Activated naive CD4-positive, alpha-beta T cell treated with anti-CD3 and anti-CD28 coated beads, Interleukin-2, amount 50 U/mL, for 72 hours (primary cell): Measurements from ENCODE around the gene GALE. TPM values are rescaled to one million over a fixed set of nuclear protein-coding genes. Genes with fewer than 3 reads are reported as not detected.
"Not testable (repeated sequence)": the region's sequence is repeated elsewhere in the genome, so short reads cannot be mapped to it uniquely, and the experiment has no call there.

Source experiments
- ATAC-seq, 2 donors: fragments of 150-1000 bp; cut with Tn5 transposase; 2 replicates each; pipeline ENCODE4 v1.10.0; 2021; ENCODE audit warnings: mild to moderate bottlenecking in 2 of 2, moderate library complexity in 2 of 2
- DNase-seq, 2 donors: peaks; one replicate each; pipeline ENCODE4 v3.0.0; 2021 to 2022; ENCODE audit warnings: low spot score in 2 of 2
- H3K27ac Mint-ChIP-seq, 2 donors: one replicate each; pipeline ENCODE4 v1.8.0; 2022; ENCODE audit warnings: mild to moderate bottlenecking in 2 of 2, mixed read lengths in 2 of 2
- H3K36me3 Mint-ChIP-seq, 2 donors: one replicate each; pipeline ENCODE4 v1.8.0; 2022; ENCODE audit warnings: mixed read lengths in 2 of 2
- H3K9me3 Mint-ChIP-seq, 2 donors: one replicate each; pipeline ENCODE4 v1.8.0; 2022; ENCODE audit warnings: mixed read lengths in 2 of 2
- total RNA-seq, 2 donors: library from RNA; stranded (reverse); gene quantifications; one replicate each; pipeline ENCODE4 v1.2.3, GENCODE V29; 2022

Gene GALE
- total RNA-seq, 2 donors from 2014 or later = 43.6 to 53.2 TPM

DNA sequence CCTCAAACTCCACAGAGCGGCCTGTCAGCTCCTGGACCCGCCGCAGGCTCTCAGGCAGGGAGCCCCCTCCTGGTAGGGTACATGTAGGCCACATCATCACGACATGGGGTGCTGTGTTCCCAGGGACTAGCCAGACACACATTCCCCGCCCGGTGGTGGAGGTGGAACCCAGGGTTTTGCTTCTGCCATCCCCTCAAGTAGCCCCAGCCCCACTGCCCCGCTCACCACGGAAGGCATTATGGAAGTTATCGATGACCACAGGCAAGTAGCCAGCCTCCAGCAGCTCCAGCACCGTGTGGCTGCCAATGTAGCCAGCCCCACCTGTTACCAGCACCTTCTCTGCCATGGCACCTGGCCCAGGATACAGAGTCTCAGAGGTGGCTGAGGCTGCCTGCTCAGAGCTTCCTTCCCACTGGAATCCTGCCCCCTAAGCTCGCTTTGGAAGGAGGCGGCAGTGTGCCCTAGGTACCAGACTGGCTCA, 1.9 kb downstream of the GALE start:
- Mint-ChIP-seq H3K36me3 (peaks cover 6 to 10% of the 10 kb centered on the region in 2 donors), H3K27ac (peak overlapping the region; percentile 50 to 92), H3K9me3 (no peaks in the 10 kb centered on the region)
- ATAC-seq (no peak), DNase-seq (peak in 1 of 2 donors; percentile 26)

DNA sequence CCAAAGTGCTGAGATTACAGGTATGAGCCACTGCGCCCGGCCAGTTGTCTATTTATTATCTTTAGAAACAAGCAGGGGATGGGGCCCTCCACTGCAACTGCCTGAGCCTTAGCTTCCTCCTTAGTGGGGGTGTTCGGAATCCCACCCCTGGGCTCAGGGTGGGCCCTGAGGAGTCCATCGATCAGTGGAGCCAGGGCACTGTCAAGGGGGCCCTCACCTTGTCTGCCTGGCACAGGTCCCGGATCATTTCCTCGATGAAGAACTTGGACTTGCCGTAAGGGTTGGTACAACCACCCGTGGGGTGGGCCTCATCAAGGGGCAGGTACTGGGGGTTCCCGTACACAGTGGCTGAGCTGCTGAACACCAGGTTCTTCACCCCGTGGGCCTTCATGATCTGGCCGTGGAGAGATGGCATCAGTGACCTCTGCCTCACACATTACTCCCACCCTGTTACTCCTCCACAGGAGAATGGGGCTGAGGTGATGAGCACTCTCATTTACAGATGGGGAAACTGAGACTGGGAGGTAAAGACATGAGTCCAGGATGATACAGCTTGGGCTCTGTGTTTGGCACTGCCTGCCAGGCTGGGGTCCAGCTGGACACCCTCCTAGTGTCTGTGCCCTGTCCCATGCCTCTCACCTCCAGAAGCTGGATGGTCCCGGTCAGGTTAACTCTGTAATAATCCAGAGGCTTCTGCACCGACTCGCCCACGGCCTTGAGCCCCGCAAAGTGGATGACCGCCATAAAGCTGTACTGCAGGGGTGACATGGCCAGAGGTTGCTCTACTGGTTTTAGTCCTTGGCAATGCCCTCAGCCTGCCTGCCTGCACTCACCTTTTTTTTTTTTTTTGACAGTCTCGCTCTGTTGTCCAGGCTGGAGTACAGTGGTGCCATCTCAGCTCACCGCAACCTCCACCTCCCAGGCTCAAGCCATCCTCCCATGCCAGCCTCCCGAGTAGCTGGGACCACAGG, 2.8 kb downstream of the GALE start:
- ATAC-seq (no peak), DNase-seq (no peak)
- Mint-ChIP-seq H3K36me3 (peaks cover 6 to 10% of the 10 kb centered on the region in 2 donors), H3K9me3 (no peaks in the 10 kb centered on the region), H3K27ac (peak overlapping the region; percentile 50 to 92)

DNA sequence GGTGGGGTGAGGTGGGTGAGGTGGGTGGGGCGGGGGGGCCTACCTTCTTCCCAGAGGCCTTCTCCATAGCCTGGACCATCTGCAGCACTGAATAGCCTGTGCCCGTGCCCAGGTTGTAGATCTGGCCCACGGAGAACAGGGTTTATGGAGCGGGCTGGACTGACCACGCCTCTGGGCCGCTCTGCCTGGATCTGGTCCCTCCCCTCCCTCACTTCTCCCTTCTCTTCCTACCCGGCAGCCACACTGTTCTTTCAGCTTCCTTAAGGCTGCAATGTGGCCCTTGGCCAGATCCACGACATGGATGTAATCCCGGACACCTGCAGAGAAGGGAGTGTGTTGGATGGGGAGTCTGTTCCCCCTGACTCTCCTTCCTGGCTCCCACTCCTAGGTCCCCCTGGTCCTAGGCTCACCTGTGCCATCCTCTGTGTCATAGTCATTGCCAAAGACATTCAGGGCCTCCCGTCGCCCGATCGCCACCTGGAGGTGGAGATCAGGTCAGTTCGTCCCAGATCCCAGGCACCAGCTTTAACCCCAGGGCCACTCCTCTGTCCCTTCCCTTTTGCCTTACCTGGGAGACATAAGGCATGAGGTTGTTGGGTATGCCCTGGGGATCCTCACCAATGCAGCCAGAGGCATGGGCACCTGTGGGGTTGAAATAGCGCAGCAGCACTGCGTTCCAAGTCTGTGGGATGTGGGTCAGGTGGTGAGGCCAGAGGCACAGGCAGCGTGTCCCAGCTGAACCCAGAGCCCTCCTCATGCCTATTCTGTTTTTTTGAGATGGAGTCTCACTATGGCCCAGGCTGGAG, 3.9 kb downstream of the GALE start:
- Mint-ChIP-seq H3K27ac (no peak overlapping the region), H3K9me3 (no peaks in the 10 kb centered on the region), H3K36me3 (peaks cover 7 to 12% of the 10 kb centered on the region in 2 donors)
- no peak for ATAC-seq
- DNase-seq = no peak

DNA sequence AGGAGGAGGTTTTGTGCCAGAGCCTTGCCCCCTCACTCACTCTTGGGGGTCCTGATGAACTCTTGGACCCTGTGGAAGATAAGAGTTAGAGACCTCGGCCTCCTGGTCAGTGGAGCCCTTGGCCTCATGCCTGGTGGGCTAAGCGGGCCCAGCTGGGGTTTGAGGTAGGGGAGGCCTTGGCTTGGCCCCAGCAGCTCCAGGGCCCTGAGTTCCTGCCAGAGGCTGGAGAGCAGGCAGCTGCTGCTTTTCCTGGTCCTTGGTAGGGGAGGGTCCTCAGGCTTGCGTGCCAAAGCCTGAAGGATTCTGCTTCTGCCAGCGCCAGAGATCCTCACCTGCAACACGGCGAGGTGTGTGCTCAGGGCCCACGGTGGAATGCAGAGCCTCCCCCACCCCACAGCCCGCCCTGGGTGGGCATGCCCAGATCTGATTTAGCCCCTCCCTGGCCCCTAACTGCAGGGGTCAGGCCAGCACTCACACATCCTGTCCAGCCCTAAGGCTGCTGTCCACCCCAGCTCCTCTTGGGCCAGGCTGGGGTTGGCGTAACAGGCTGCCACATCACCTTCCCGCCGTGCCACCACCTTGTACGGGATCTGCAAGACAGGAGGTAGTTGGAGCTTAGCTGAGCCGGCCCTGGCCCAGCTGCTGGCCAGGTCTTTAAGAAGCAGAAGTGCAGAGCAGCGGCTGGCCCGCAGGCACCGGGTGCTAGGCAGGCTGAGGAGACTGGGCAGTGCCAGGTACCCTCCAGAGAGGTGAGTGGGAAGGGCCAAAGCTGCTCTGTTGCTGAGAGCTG, 4.7 kb downstream of the GALE start:
- no peak for ATAC-seq
- H3K9me3 Mint-ChIP-seq = no peaks in the 10 kb centered on the region
- no peak for DNase-seq
- peak overlapping the region; percentile 59 to 80 for H3K27ac Mint-ChIP-seq
- peaks cover 13 to 20% of the 10 kb centered on the region in 2 donors for H3K36me3 Mint-ChIP-seq

DNA sequence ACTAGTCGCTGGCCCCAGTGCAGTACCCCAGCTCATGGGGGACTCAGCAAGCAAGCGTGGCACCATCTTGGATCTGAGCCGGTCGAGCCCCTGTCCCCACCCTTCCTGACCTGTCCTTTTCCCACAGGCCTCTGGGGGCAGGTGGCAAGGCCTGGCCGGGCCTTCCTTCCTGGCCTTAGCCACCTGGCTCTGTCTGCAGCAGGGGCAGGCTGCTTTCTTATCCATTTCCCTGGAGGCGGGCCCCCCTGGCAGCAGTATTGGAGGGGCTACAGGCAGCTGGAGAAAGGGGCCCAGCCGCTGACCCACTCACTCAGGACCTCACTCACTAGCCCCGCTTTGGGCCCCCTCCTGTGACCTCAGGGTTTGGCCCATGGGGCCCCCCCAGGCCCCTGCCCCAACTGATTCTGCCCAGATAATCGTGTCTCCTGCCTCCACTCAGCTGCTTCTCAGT, 5.8 kb downstream of the GALE start:
- DNase-seq, H3K9me3 Mint-ChIP-seq, ATAC-seq: not testable (repeated sequence)
- H3K27ac Mint-ChIP-seq = peak overlapping the region; percentile 36 to 59
- H3K36me3 Mint-ChIP-seq = peaks cover 10 to 19% of the 10 kb centered on the region in 2 donors

DNA sequence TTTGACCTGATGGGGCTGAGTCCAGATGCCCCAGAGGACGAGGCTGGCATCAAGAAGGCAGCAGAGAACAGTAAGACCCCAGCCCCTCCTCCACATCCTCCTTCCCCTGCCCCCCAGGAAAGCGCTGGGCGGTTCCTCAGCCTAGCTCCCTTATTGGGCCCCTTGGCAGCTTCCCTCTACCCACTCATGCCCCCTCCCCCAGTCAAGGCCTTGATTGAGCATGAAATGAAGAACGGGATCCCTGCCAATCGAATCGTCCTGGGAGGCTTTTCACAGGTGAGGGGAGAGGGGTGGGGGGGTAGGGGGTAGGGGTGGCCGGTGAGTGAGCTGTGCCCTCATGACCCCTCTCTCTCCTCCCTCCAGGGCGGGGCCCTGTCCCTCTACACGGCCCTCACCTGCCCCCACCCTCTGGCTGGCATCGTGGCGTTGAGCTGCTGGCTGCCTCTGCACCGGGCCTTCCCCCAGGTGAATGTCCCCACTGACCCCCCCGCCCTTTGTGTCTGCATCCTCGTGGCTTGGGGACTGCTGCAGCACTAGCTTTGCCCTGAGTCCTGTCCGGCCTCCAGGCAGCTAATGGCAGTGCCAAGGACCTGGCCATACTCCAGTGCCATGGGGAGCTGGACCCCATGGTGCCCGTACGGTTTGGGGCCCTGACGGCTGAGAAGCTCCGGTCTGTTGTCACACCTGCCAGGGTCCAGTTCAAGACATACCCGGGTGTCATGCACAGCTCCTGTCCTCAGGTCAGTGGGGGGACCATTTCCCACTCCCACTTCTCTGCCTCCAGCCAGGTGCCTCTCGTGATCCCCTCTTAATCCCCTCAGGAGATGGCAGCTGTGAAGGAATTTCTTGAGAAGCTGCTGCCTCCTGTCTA, 6.5 kb downstream of the GALE start:
- peak overlapping the region; percentile 22 to 64 for H3K27ac Mint-ChIP-seq
- H3K36me3 Mint-ChIP-seq = peaks cover 7 to 17% of the 10 kb centered on the region in 2 donors
- ATAC-seq (no peak), DNase-seq (no peak)
- no peaks in the 10 kb centered on the region for H3K9me3 Mint-ChIP-seq

DNA sequence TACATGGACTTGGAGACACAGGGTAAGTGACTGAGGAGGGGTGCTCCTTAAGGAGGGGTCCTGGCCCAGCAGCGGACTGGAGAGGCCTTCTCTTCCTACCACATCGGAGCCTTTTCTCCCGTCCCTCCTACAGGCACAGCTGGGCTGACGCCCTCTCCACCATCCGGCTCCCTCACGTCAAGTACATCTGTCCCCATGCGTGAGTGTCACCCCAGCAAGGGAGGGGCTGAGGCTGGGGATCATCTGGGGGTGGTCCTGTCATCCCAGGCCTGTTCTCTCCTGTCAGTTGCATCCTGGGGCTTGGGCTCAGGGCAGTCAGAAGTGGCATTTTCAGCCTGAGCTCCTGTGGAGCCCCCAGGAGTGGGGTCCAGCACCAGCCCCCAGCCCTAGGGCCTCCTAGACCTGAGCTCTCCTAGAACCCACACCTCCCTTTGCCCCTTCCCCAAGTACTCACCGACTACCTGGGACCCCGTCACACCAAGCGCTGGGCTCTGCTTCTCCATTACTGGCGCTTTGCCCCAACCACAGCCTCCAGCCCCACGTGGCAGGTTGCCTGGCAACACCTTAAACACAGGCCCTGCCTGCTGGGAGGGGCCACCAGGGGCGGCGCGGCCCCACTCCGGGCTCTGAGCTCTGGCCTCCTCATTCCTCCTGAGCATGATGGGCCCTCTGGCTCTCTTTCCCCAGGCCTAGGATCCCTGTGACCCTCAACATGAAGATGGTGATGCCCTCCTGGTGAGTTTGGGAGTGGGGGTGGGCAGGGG, 7.4 kb downstream of the GALE start:
- peaks cover 7 to 14% of the 10 kb centered on the region in 2 donors for H3K36me3 Mint-ChIP-seq
- ATAC-seq = peak in 1 of 2 donors; percentile 11
- H3K27ac Mint-ChIP-seq = peak overlapping the region; percentile 64 to 65

DNA sequence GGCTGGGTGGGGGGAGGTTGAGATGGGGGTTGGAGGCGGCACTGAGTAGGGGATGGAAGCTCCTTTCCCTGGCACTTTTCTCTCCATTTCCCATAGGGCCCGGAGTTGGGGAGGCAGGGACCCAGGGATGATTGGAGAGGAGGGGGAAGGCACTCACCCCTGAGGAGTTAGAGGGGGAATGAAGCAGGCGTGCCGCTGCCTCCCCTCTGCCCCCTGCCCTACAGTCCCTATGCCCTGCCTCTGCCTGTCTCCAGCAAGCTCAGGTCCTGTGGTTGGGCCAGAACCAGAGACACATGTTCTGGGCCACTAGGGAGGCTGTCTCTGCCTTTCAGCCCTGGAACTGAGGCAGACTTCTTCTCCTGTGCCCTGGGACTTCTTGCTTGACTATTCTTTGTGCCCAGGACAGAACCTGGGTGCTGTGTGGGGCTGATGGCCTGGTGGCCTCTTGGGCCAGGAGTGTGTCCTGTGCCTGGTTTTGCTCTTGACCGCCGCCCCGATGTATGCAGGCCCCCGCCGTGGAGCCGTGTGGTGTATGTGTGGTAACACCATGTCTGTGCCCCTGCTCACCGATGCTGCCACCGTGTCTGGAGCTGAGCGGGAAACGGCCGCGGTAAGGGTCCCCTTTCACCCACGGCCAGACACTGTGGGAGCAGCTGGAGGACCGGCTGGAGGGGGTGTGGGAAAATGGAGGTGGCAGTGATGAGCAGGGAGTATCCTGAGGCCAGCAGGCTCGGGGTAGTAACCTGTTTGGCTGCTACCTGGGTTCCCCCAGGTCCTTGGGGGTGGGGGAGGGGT, 8.2 kb downstream of the GALE start:
- DNase-seq = no peak
- peak overlapping the region; percentile 91 to 93 for H3K27ac Mint-ChIP-seq
- ATAC-seq = no peak
- no peaks in the 10 kb centered on the region for H3K9me3 Mint-ChIP-seq
- peaks cover 7 to 18% of the 10 kb centered on the region in 2 donors for H3K36me3 Mint-ChIP-seq

More for the DNA sequence above, 7.4 kb downstream of the GALE start:
- DNase-seq = peak in 1 of 2 donors; percentile 30
- no peaks in the 10 kb centered on the region for H3K9me3 Mint-ChIP-seq

DNA sequence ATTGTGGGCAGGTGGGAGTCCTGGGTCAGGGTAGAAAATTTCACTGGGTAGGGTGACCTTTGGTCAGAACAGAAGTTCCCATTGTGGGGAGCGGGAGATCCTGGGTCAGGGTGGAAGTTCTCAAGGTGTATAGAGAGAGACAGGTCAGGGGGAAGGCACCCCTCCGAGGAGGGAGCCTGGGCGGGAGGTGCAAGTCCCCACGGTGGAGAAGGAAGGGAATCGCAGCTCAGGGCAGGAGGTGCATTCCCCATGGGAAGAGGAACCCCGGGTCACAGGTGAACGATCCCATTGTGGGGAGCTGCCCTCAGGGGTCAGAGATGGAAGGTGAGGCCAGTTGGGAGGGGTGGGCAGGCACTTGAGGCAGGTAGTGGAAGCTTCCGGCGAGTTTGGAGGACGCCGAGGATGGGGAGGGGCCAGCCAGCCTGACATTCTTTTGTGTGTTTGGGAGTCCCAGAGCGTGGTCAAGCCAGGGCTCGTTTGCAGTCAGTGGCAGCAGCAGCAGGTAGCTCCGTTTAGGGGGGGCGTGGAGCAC, 9.0 kb downstream of the GALE start:
- ATAC-seq = peak; percentile 30 to 34
- Mint-ChIP-seq H3K36me3 (peaks cover 7 to 25% of the 10 kb centered on the region in 2 donors), H3K9me3 (no peaks in the 10 kb centered on the region), H3K27ac (peak overlapping the region; percentile 91 to 93)
- DNase-seq = peak in 1 of 2 donors; percentile 27

DNA sequence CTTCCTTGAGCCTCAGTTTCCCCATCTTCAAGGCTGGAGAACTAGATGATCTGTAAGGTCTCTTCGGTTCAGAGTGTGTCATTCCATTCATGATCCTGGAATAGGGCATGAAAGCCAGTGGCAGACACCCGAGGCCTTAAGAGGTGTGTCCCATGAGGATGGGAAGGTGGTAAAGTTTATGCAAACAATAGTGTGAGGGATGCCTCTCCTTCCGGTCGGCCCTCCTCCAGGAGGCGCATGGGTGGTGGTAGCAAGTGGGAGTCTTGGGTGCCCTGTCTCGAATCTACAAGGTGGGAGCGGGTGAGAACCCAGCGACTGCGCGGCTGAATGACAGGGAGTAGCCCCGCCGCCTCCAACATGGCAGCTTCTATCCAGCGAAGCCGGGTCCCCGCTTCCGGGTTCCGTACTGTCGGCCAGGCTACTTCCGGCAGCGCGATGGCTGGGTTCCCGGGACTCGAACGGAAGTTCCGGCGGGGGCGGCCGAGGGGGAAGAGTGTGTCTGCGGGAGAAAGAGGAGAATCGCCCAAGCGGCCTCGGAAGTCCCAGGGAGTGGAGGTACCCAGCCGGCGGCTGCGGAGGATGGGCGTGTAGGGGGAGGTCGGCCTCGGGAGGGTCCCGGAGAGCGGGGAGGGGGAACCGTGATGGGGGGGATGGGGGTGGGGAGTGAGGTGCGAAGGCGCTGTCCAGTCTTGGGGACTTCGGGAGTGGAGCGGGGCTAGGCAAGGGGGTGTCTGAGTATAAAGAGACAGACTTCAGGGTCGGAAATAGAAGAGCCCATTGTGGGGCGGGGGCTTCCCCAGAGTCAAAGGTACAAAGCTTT, 9.6 kb downstream of the GALE start, which contains the start of gene LYPLA2:
TSS of gene LYPLA2 (plus strand) at position 450 of the 820 bp plus-strand sequence. CDS start 1,538 bp downstream, outside the sequence.
- peak within 1 kb of the TSS; percentile 91 to 93 for H3K27ac Mint-ChIP-seq
- peaks cover 12 to 29% of the 10 kb centered on the region in 2 donors for H3K36me3 Mint-ChIP-seq
- ATAC-seq (peak; percentile 91 to 92), DNase-seq (peak; percentile 85 to 90)
- H3K9me3 Mint-ChIP-seq = no peaks in the 10 kb centered on the region

DNA sequence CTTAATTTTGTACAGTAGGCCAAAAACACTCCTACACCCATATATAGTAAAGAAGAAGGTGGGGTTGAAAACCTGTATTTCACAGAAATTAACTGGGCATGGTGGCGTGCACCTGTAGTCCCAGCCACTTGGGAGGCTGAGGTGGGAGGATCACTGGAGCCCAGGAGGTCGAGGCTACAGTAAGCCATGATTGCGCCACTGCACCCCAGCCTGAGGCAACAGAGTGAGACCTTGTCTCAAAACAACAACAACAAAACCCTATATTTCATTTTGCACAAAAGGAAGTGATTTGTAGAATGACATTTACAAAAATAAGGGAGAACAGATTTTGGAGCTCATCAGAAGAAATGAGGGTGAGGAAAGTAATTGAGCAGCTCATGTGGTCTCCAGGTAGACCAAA, 11.9 kb downstream of the GALE start:
- DNase-seq = no peak
- peaks cover 19 to 35% of the 10 kb centered on the region in 2 donors for H3K36me3 Mint-ChIP-seq
- H3K9me3 Mint-ChIP-seq = no peaks in the 10 kb centered on the region

DNA sequence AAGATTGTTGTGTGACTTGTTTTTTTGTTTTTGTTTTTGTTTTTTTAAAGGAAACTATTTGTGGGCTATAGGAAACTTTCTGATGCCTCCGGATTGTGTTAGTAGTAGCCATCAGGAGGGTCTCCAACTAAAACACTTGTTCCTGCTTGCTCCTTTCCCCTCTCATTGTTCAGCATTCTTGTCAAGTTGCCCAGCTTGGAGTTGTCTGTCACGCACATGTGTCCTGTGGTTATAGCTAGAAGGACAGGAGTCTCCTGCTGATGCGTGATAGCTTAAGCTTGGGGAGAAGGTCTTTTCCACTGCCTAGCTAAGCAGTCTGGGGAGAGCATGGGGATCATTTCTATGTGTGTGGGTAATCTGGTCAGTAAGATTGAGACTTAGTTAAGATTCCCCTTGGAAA, 12.9 kb downstream of the GALE start:
- no peak overlapping the region for H3K27ac Mint-ChIP-seq
- no peak for DNase-seq
- peaks cover 19 to 35% of the 10 kb centered on the region in 2 donors for H3K36me3 Mint-ChIP-seq
- H3K9me3 Mint-ChIP-seq = no peaks in the 10 kb centered on the region
- no peak for ATAC-seq

More for the DNA sequence above, 11.9 kb downstream of the GALE start:
- no peak for ATAC-seq
- H3K27ac Mint-ChIP-seq = no peak overlapping the region

DNA sequence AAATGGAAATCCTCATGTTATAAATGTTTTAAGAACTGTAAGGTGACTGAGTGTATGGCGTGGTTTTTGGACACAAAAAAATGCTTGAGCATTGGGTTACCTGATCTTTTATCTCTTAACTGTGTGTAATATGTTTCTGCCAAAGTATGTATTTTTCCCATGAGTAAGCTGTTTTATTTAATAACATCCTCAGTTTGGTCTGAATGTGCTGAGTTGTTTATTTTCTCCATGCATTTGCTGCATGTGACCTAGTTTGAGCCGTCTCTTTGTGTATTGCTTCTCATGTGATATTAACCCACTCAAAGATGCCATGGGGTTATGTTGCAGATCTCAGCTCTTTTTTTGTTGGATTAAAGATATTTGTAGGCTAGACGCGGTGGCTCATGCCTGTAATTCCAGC, 15.7 kb downstream of the GALE start:
- DNase-seq = no peak
- H3K36me3 Mint-ChIP-seq = peaks cover 12 to 23% of the 10 kb centered on the region in 2 donors
- no peaks in the 10 kb centered on the region for H3K9me3 Mint-ChIP-seq
- no peak overlapping the region for H3K27ac Mint-ChIP-seq
- ATAC-seq = no peak
